ENCODE data around the gene DIRAS3.

DNA sequence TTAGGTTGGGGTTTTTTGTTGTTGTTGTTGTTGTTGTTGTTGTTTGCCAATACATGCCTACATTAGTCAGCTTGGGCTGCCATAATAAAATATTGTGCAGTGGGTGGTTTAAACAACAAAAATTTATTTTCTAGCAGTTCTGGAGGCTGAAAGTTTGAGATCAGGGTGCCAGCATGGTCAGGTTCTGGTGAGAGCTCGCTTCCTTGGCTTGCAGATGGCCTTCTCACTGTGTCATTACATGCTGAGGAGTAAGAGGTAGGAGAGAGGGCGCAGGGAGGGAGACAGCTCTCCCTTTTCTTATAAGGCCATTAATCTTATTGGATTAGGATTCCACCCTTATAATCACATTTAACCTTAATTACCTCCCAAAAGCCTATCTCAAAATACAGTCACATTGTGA is 52.7 kb downstream of the DIRAS3 start:
- no peak for TF ChIP-seq MEF2A (IDR thresholded peaks at IDR 0.05; ENCODE audit: borderline replicate concordance, low read depth)
- TF ChIP-seq, protein P1, sequence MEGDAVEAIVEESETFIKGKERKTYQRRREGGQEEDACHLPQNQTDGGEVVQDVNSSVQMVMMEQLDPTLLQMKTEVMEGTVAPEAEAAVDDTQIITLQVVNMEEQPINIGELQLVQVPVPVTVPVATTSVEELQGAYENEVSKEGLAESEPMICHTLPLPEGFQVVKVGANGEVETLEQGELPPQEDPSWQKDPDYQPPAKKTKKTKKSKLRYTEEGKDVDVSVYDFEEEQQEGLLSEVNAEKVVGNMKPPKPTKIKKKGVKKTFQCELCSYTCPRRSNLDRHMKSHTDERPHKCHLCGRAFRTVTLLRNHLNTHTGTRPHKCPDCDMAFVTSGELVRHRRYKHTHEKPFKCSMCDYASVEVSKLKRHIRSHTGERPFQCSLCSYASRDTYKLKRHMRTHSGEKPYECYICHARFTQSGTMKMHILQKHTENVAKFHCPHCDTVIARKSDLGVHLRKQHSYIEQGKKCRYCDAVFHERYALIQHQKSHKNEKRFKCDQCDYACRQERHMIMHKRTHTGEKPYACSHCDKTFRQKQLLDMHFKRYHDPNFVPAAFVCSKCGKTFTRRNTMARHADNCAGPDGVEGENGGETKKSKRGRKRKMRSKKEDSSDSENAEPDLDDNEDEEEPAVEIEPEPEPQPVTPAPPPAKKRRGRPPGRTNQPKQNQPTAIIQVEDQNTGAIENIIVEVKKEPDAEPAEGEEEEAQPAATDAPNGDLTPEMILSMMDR (IDR thresholded peaks at IDR 0.05), result no peak
- TF ChIP-seq, protein P2, sequence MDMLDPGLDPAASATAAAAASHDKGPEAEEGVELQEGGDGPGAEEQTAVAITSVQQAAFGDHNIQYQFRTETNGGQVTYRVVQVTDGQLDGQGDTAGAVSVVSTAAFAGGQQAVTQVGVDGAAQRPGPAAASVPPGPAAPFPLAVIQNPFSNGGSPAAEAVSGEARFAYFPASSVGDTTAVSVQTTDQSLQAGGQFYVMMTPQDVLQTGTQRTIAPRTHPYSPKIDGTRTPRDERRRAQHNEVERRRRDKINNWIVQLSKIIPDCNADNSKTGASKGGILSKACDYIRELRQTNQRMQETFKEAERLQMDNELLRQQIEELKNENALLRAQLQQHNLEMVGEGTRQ (IDR thresholded peaks at IDR 0.05; ENCODE audit: borderline replicate concordance, low read depth, low read length), result no peak
- TF ChIP-seq SIN3A (IDR thresholded peaks at IDR 0.05; ENCODE audit: borderline replicate concordance, low read depth, low read length), result no peak
- TF ChIP-seq, protein P3, sequence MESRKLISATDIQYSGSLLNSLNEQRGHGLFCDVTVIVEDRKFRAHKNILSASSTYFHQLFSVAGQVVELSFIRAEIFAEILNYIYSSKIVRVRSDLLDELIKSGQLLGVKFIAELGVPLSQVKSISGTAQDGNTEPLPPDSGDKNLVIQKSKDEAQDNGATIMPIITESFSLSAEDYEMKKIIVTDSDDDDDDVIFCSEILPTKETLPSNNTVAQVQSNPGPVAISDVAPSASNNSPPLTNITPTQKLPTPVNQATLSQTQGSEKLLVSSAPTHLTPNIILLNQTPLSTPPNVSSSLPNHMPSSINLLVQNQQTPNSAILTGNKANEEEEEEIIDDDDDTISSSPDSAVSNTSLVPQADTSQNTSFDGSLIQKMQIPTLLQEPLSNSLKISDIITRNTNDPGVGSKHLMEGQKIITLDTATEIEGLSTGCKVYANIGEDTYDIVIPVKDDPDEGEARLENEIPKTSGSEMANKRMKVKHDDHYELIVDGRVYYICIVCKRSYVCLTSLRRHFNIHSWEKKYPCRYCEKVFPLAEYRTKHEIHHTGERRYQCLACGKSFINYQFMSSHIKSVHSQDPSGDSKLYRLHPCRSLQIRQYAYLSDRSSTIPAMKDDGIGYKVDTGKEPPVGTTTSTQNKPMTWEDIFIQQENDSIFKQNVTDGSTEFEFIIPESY (IDR thresholded peaks at IDR 0.05; ENCODE audit: borderline replicate concordance, low read depth), result no peak
- no peak for TF ChIP-seq RAD21 (IDR thresholded peaks at IDR 0.05; ENCODE audit: low read length)
- TF ChIP-seq TEAD4 (IDR thresholded peaks at IDR 0.05; ENCODE audit: borderline replicate concordance, insufficient read depth), result no peak
- no peak for TF ChIP-seq YY1 (IDR thresholded peaks at IDR 0.05; ENCODE audit: low read depth)
